B cell (primary cell): ENCODE measurements around the gene FNDC3A. TPM values are rescaled to one million over a fixed set of nuclear protein-coding genes. Genes with fewer than 3 reads are reported as not detected.

Source experiments
- ATAC-seq: fragments of 200-7000 bp; cut with Tn5 transposase; one replicate; pipeline ENCODE4 v1.10.0; 2021; ENCODE audit warnings: low read depth, mild to moderate bottlenecking, moderate number of reproducible peaks, moderate library complexity
- CTCF ChIA-PET: fragments of 350-600 bp; sonication (Branson Sonifier 250); formaldehyde crosslinking; loops from one replicate; lab custom pipeline; 2021; ENCODE audit warnings: antibody characterized with exemption, inconsistent platforms; lab: Charles Lee
- POLR2A ChIA-PET: fragments of 350-600 bp; sonication (Branson Sonifier 250); formaldehyde crosslinking; loops from one replicate; lab custom pipeline; 2021; ENCODE audit warnings: antibody characterized with exemption; lab: Charles Lee
- DNase-seq: peaks from one replicate; pipeline ENCODE4 v3.0.0; 2013
- H2AFZ ChIP-seq: 2 replicates; pipeline ENCODE4 v1.6.1; 2012; ENCODE audit warnings: mild to moderate bottlenecking, low read depth, low read length; ENCODE audit not compliant: insufficient read depth, poor library complexity, severe bottlenecking
- H3K27ac ChIP-seq, 2 donors: 1 replicate in 1 of 2; 2 replicates in 1 of 2; pipeline ENCODE4 v1.5.1; 2012 to 2013; ENCODE audit warnings: low read length in 2 of 2, mild to moderate bottlenecking in 2 of 2, moderate library complexity in 1 of 2
- H3K27me3 ChIP-seq, 4 experiments: fragments of 200-600 bp in 1 of 4; sonication (generic) in 1 of 4; replicated peaks in 1 of 4; 1 replicate in 2 of 4; 2 replicates in 2 of 4; pipeline versions ENCODE4 v1.6.1 to v1.7.0; 2013 to 2016; ENCODE audit warnings: low read length in 3 of 4, mild to moderate bottlenecking in 2 of 4, mixed read lengths in 1 of 4, moderate library complexity in 1 of 4; ENCODE audit not compliant: insufficient read depth in 4 of 4, control insufficient read depth in 3 of 4; ENCODE audit errors: control extremely low read depth in 1 of 4
- H3K36me3 ChIP-seq, 2 experiments: replicated peaks in 1 of 2; 1 replicate in 1 of 2; 2 replicates in 1 of 2; pipeline versions ENCODE4 v1.6.1 to v1.7.1; 2013; ENCODE audit warnings: low read length in 1 of 2; ENCODE audit not compliant: insufficient read depth in 2 of 2, control insufficient read depth in 1 of 2; ENCODE audit errors: control extremely low read depth in 1 of 2, extremely low read depth in 1 of 2
- H3K4me1 ChIP-seq, 2 donors: fragments of 200-600 bp in 1 of 2; sonication (generic) in 1 of 2; 1 replicate in 1 of 2; 2 replicates in 1 of 2; pipeline versions ENCODE4 v1.5.1 to v1.6.1; 2013 to 2017; ENCODE audit warnings: low read length in 2 of 2; ENCODE audit not compliant: control insufficient read depth in 2 of 2, insufficient read depth in 2 of 2
- H3K4me2 ChIP-seq: replicated peaks from 2 replicates; pipeline ENCODE3; 2012; ENCODE audit warnings: mild to moderate bottlenecking, low read depth, low read length; ENCODE audit not compliant: poor library complexity, severe bottlenecking
- H3K4me3 ChIP-seq, 5 experiments: fragments of 200-600 bp in 1 of 5; sonication (generic) in 1 of 5; 1 replicate in 3 of 5; 2 replicates in 2 of 5; pipeline versions ENCODE4 v1.5.1 to v1.7.0; 2011 to 2016; ENCODE audit warnings: low read length in 4 of 5, mild to moderate bottlenecking in 4 of 5, low read depth in 2 of 5, control low read depth in 1 of 5, moderate library complexity in 1 of 5; ENCODE audit not compliant: insufficient read depth in 1 of 5; ENCODE audit errors: control extremely low read depth in 1 of 5, extremely low read depth in 1 of 5
- H3K79me2 ChIP-seq: fragments of 200-600 bp; sonication (generic); one replicate; pipeline ENCODE4 v1.6.0; 2016; ENCODE audit warnings: low read length; ENCODE audit not compliant: control insufficient read depth, insufficient read depth
- H3K9ac ChIP-seq: fragments of 200-600 bp; sonication (generic); 2 replicates; pipeline ENCODE4 v1.6.1; 2017; ENCODE audit warnings: mild to moderate bottlenecking, low read length, moderate library complexity
- H3K9me3 ChIP-seq, 3 donors: one replicate each; pipeline versions ENCODE4 v1.6.1 to v1.7.1; 2013; ENCODE audit warnings: low read length in 2 of 3; ENCODE audit not compliant: control insufficient read depth in 2 of 3, insufficient read depth in 1 of 3; ENCODE audit errors: control extremely low read depth in 1 of 3
- H4K20me1 ChIP-seq: 2 replicates; pipeline ENCODE4 v1.6.0; 2012; ENCODE audit warnings: mild to moderate bottlenecking, low read length; ENCODE audit not compliant: insufficient read depth, control insufficient read depth, poor library complexity, severe bottlenecking
- H3K27ac Mint-ChIP-seq: one replicate; pipeline ENCODE4 v1.8.0; 2021; ENCODE audit warnings: mixed read lengths
- H3K27me3 Mint-ChIP-seq: one replicate; pipeline ENCODE4 v1.8.0; 2021; ENCODE audit warnings: mixed read lengths
- H3K4me1 Mint-ChIP-seq: one replicate; pipeline ENCODE4 v1.8.0; 2021; ENCODE audit warnings: mixed read lengths
- H3K4me3 Mint-ChIP-seq: one replicate; pipeline ENCODE4 v1.8.0; 2021; ENCODE audit warnings: mixed read lengths
- H3K9me3 Mint-ChIP-seq: one replicate; pipeline ENCODE4 v1.8.0; 2022; ENCODE audit warnings: mixed read lengths; ENCODE audit not compliant: insufficient read depth
- CTCF ChIP-seq: fragments of 200-600 bp; IDR thresholded peaks from one replicate; pipeline ENCODE4 v1.8.0; 2022; ENCODE audit warnings: antibody characterized with exemption, mild to moderate bottlenecking
- EZH2 ChIP-seq: IDR thresholded peaks from 2 replicates; pipeline ENCODE4 v1.6.1; 2012; ENCODE audit warnings: borderline replicate concordance, low read depth, mild to moderate bottlenecking, moderate library complexity, low read length; ENCODE audit not compliant: insufficient read depth, poor library complexity, severe bottlenecking
- WGBS: methylation state at CpG from one replicate; pipeline ENCODE4 v1.1.5; 2013; ENCODE audit warnings: missing lambda C conversion rate; ENCODE audit not compliant: insufficient coverage; 5-methylcytosine and 5-hydroxymethylcytosine counted together
- intact Hi-C: fragments of 100-400 bp; cut with micrococcal nuclease; formaldehyde crosslinking; loops from one replicate; pipeline ENCODE4 v1.10.0; 2022
- polyA plus RNA-seq: library from polyadenylated mRNA; depleted of rRNA; stranded (reverse); fragments of >200 nt; gene quantifications from 2 replicates; pipeline ENCODE4 v1.2.3, GENCODE V29; 2012
- total RNA-seq, 2 donors: library from RNA; stranded (reverse); fragments of 120-200 nt in 1 of 2; gene quantifications; 1 replicate in 1 of 2; 2 replicates in 1 of 2; pipeline versions ENCODE4 v1.2.3 to v1.2.4, GENCODE V29; 2013 to 2022

The FNDC3A gene
- total and polyA plus RNA-seq, 2 donors (not counting 1 experiment from before 2014, with no cell fraction given) = 13.5 to 37.1 TPM

- Histone ChIP-seq H3K4me3 (no peak overlapping the region), H3K9me3 (no peaks in the 10 kb centered on the region), H4K20me1 (no peaks in the 10 kb centered on the region), H3K27ac (no peak overlapping the region), H3K9ac (no peak overlapping the region), H3K4me1 (no peaks in the 10 kb centered on the region), H3K27me3 (no peaks in the 10 kb centered on the region), H3K79me2 (no peaks in the 10 kb centered on the region), H3K36me3 (no peaks in the 10 kb centered on the region), H3K4me2 (no peak overlapping the region), H2AFZ (no peak overlapping the region)
- 100% methylated on average over 2 of the region's 6 CpGs for WGBS
- CTCF ChIA-PET = no interaction called here
- ATAC-seq = no peak
- H3K9me3 Mint-ChIP-seq = no peaks in the 10 kb centered on the region
- no peak for DNase-seq
- peaks cover 26% of the 10 kb centered on the region for H3K27me3 Mint-ChIP-seq
- H3K4me3 Mint-ChIP-seq = no peak overlapping the region
- intact Hi-C loops = no loop called here
- no peak for TF ChIP-seq CTCF
- no peak for TF ChIP-seq EZH2
- H3K27ac Mint-ChIP-seq = no peak overlapping the region
- no peaks in the 10 kb centered on the region for H3K4me1 Mint-ChIP-seq
- POLR2A ChIA-PET = no interaction called here
These were observed 21.6 kb upstream of the FNDC3A start for GRCh38 chr13:48954081-48954480.

DNA sequence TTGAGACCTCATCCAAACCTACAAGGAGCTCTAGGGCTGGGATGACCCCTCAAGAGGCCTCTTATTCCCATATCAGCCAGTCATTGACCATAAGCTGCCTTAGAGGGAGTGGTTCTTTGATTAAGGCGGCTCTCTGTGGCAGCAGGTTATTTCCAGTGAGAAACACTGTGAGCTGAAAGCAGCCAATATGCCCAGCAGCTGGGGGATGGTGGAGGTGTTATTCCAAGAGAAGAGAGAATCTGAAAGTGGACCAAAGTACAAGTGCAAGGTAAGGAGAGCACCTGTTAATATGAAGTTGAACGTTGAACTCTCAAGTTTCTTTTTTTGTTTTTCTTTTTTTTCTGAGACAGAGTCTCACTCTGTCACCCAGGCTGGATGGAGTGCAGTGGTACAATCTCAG, 20.2 kb upstream of the FNDC3A start:
- H2AFZ ChIP-seq = no peak overlapping the region
- H4K20me1 ChIP-seq = no peaks in the 10 kb centered on the region
- H3K27me3 ChIP-seq = no peaks in the 10 kb centered on the region
- H3K79me2 ChIP-seq = no peaks in the 10 kb centered on the region
- H3K4me2 ChIP-seq = no peak overlapping the region
- no peak for ATAC-seq
- no peak overlapping the region for H3K4me3 ChIP-seq
- no peaks in the 10 kb centered on the region for H3K4me1 Mint-ChIP-seq
- H3K36me3 ChIP-seq = no peaks in the 10 kb centered on the region
- no peak overlapping the region for H3K9ac ChIP-seq
- intact Hi-C loops = no loop called here
- no peak for DNase-seq
- H3K9me3 ChIP-seq = no peaks in the 10 kb centered on the region
- H3K4me3 Mint-ChIP-seq = no peak overlapping the region
- TF ChIP-seq CTCF (no peak), EZH2 (no peak)
- H3K27ac ChIP-seq = no peak overlapping the region
- WGBS = 40% methylated on average over 1 of the region's 2 CpGs
- POLR2A ChIA-PET = no interaction called here
- no peaks in the 10 kb centered on the region for H3K4me1 ChIP-seq
- no peak overlapping the region for H3K27ac Mint-ChIP-seq
- CTCF ChIA-PET = no interaction called here
- no peaks in the 10 kb centered on the region for H3K9me3 Mint-ChIP-seq
- peaks cover 25% of the 10 kb centered on the region for H3K27me3 Mint-ChIP-seq
